Activated CD4-positive, alpha-beta T cell treated with anti-CD3 and anti-CD28 coated beads, Interleukin-2, amount 10 ng/mL, durations not matched to agents 24 days and 14 days (primary cell): ENCODE data around the gene KCNAB1. TPM values are rescaled to one million over a fixed set of nuclear protein-coding genes. Genes with fewer than 3 reads are reported as not detected.

Source experiments
- DNase-seq: peaks from one replicate; pipeline ENCODE4 v3.0.0; 2022
- H3K27ac Mint-ChIP-seq: one replicate; pipeline ENCODE4 v1.8.0; 2022; ENCODE audit warnings: mild to moderate bottlenecking, mixed read lengths
- H3K27me3 Mint-ChIP-seq: one replicate; pipeline ENCODE4 v1.8.0; 2022; ENCODE audit warnings: mixed read lengths
- H3K36me3 Mint-ChIP-seq: one replicate; pipeline ENCODE4 v1.8.0; 2022; ENCODE audit warnings: low read depth, mild to moderate bottlenecking, mixed read lengths
- H3K4me1 Mint-ChIP-seq: one replicate; pipeline ENCODE4 v1.8.0; 2021; ENCODE audit warnings: mixed read lengths
- H3K4me3 Mint-ChIP-seq: one replicate; pipeline ENCODE4 v1.8.0; 2022; ENCODE audit warnings: mild to moderate bottlenecking, moderate library complexity, mixed read lengths
- H3K9me3 Mint-ChIP-seq: one replicate; pipeline ENCODE4 v1.8.0; 2021; ENCODE audit warnings: mixed read lengths
- intact Hi-C: fragments of 100-400 bp; cut with micrococcal nuclease; formaldehyde crosslinking; loops from one replicate; pipeline ENCODE4 v1.15.1; 2023
- total RNA-seq: library from RNA; stranded (reverse); gene quantifications from 2 replicates; pipeline ENCODE4 v1.2.3, GENCODE V29; 2022

The KCNAB1 gene
- total RNA-seq, 1 donor from 2014 or later = not detected

- no peak overlapping the region for H3K27ac Mint-ChIP-seq
- H3K27me3 Mint-ChIP-seq = peaks cover 52% of the 10 kb centered on the region
- no peak for DNase-seq
- intact Hi-C loops = no loop called here
- no peaks in the 10 kb centered on the region for H3K36me3 Mint-ChIP-seq
- H3K4me1 Mint-ChIP-seq = no peaks in the 10 kb centered on the region
- H3K4me3 Mint-ChIP-seq = no peak overlapping the region
- no peaks in the 10 kb centered on the region for H3K9me3 Mint-ChIP-seq
These were observed 349.1 kb downstream of the KCNAB1 start for GRCh38 chr3:156469456-156469855.

GRCh38 chr3:156471431-156471830 lies 351.1 kb downstream of the KCNAB1 start:
- H3K9me3 Mint-ChIP-seq = no peaks in the 10 kb centered on the region
- no peaks in the 10 kb centered on the region for H3K36me3 Mint-ChIP-seq
- H3K4me1 Mint-ChIP-seq = peaks cover 2% of the 10 kb centered on the region
- H3K4me3 Mint-ChIP-seq = no peak overlapping the region
- intact Hi-C loops = no loop called here
- peaks cover 51% of the 10 kb centered on the region for H3K27me3 Mint-ChIP-seq
- H3K27ac Mint-ChIP-seq = no peak overlapping the region
- no peak for DNase-seq

GRCh38 chr3:156472150-156472549 lies 351.8 kb downstream of the KCNAB1 start:
- DNase-seq = peak; percentile 67
- H3K27me3 Mint-ChIP-seq = peaks cover 55% of the 10 kb centered on the region
- H3K4me1 Mint-ChIP-seq = peaks cover 2% of the 10 kb centered on the region
- H3K4me3 Mint-ChIP-seq = no peak overlapping the region
- H3K9me3 Mint-ChIP-seq = no peaks in the 10 kb centered on the region
- no peaks in the 10 kb centered on the region for H3K36me3 Mint-ChIP-seq
- no peak overlapping the region for H3K27ac Mint-ChIP-seq
- intact Hi-C loops = loop anchor here (1.0 kb wide), 1 partner anchor 37 kb away; no protein-coding TSS in a partner anchor

- DNase-seq = no peak
- peaks cover 2% of the 10 kb centered on the region for H3K4me1 Mint-ChIP-seq
- intact Hi-C loops = loop anchor here (1.0 kb wide), 1 partner anchor 37 kb away; no protein-coding TSS in a partner anchor
- H3K36me3 Mint-ChIP-seq = no peaks in the 10 kb centered on the region
- no peak overlapping the region for H3K27ac Mint-ChIP-seq
- H3K4me3 Mint-ChIP-seq = no peak overlapping the region
- H3K27me3 Mint-ChIP-seq = peaks cover 55% of the 10 kb centered on the region
- no peaks in the 10 kb centered on the region for H3K9me3 Mint-ChIP-seq
These were observed 352.3 kb downstream of the KCNAB1 start for GRCh38 chr3:156472684-156473083.

- intact Hi-C loops = no loop called here
- Mint-ChIP-seq H3K9me3 (no peaks in the 10 kb centered on the region), H3K27ac (no peak overlapping the region), H3K4me3 (no peak overlapping the region), H3K36me3 (no peaks in the 10 kb centered on the region), H3K27me3 (peaks cover 53% of the 10 kb centered on the region), H3K4me1 (peaks cover 2% of the 10 kb centered on the region)
- no peak for DNase-seq
These were observed 353.0 kb downstream of the KCNAB1 start for GRCh38 chr3:156473341-156473740.

GRCh38 chr3:156474560-156475389 lies 354.4 kb downstream of the KCNAB1 start:
- no peak overlapping the region for H3K27ac Mint-ChIP-seq
- no peaks in the 10 kb centered on the region for H3K9me3 Mint-ChIP-seq
- intact Hi-C loops = no loop called here
- no peak overlapping the region for H3K4me3 Mint-ChIP-seq
- H3K27me3 Mint-ChIP-seq = peaks cover 57% of the 10 kb centered on the region
- DNase-seq = peak; percentile 62
- peaks cover 2% of the 10 kb centered on the region for H3K4me1 Mint-ChIP-seq
- no peaks in the 10 kb centered on the region for H3K36me3 Mint-ChIP-seq

GRCh38 chr3:156477323-156477722 lies 356.9 kb downstream of the KCNAB1 start:
- H3K27me3 Mint-ChIP-seq = peaks cover 43% of the 10 kb centered on the region
- no peak overlapping the region for H3K27ac Mint-ChIP-seq
- H3K4me1 Mint-ChIP-seq = peaks cover 11% of the 10 kb centered on the region
- H3K36me3 Mint-ChIP-seq = no peaks in the 10 kb centered on the region
- intact Hi-C loops = no loop called here
- no peak for DNase-seq
- no peak overlapping the region for H3K4me3 Mint-ChIP-seq
- H3K9me3 Mint-ChIP-seq = no peaks in the 10 kb centered on the region

GRCh38 chr3:156478891-156479290 lies 358.5 kb downstream of the KCNAB1 start:
- Mint-ChIP-seq H3K36me3 (no peaks in the 10 kb centered on the region), H3K4me1 (peaks cover 22% of the 10 kb centered on the region), H3K4me3 (no peak overlapping the region), H3K27me3 (peaks cover 39% of the 10 kb centered on the region), H3K27ac (no peak overlapping the region), H3K9me3 (no peaks in the 10 kb centered on the region)
- DNase-seq = no peak
- intact Hi-C loops = no loop called here

- no peak overlapping the region for H3K4me3 Mint-ChIP-seq
- DNase-seq = no peak
- no peaks in the 10 kb centered on the region for H3K9me3 Mint-ChIP-seq
- H3K36me3 Mint-ChIP-seq = no peaks in the 10 kb centered on the region
- H3K4me1 Mint-ChIP-seq = peaks cover 29% of the 10 kb centered on the region
- H3K27ac Mint-ChIP-seq = no peak overlapping the region
- intact Hi-C loops = loop anchor here (5.0 kb wide), 5 partner anchors 43 to 683 kb away; partner anchors contain the start of gene CCNL1
- peaks cover 33% of the 10 kb centered on the region for H3K27me3 Mint-ChIP-seq
These were observed 359.2 kb downstream of the KCNAB1 start for GRCh38 chr3:156479604-156480003.

- H3K36me3 Mint-ChIP-seq = no peaks in the 10 kb centered on the region
- peaks cover 30% of the 10 kb centered on the region for H3K4me1 Mint-ChIP-seq
- H3K27ac Mint-ChIP-seq = no peak overlapping the region
- intact Hi-C loops = loop anchor here (5.0 kb wide), 5 partner anchors 41 to 681 kb away; partner anchors contain the start of gene CCNL1
- H3K27me3 Mint-ChIP-seq = peaks cover 27% of the 10 kb centered on the region
- no peak for DNase-seq
- H3K9me3 Mint-ChIP-seq = no peaks in the 10 kb centered on the region
- H3K4me3 Mint-ChIP-seq = no peak overlapping the region
These were observed 360.6 kb downstream of the KCNAB1 start for GRCh38 chr3:156480949-156481348.

- Mint-ChIP-seq H3K27ac (peak overlapping the region; percentile 71), H3K4me1 (peaks cover 32% of the 10 kb centered on the region), H3K36me3 (no peaks in the 10 kb centered on the region), H3K27me3 (peaks cover 18% of the 10 kb centered on the region), H3K4me3 (peak overlapping the region; percentile 19), H3K9me3 (no peaks in the 10 kb centered on the region)
- DNase-seq = no peak
- intact Hi-C loops = loop anchor here (1.0 to 5.0 kb wide), 9 partner anchors 39 to 692 kb away; partner anchors contain the start of genes CCNL1, SSR3 and TIPARP
These were observed 362.6 kb downstream of the KCNAB1 start for GRCh38 chr3:156483002-156483401.

- peak overlapping the region; percentile 87 for H3K27ac Mint-ChIP-seq
- H3K27me3 Mint-ChIP-seq = peaks cover 16% of the 10 kb centered on the region
- no peaks in the 10 kb centered on the region for H3K36me3 Mint-ChIP-seq
- intact Hi-C loops = loop anchor here (1.0 to 5.0 kb wide), 9 partner anchors 39 to 692 kb away; partner anchors contain the start of genes CCNL1, SSR3 and TIPARP
- peak overlapping the region; percentile 81 for H3K4me3 Mint-ChIP-seq
- DNase-seq = peak; percentile 79
- peaks cover 32% of the 10 kb centered on the region for H3K4me1 Mint-ChIP-seq
- H3K9me3 Mint-ChIP-seq = no peaks in the 10 kb centered on the region
These were observed 363.0 kb downstream of the KCNAB1 start for GRCh38 chr3:156483426-156483825.

- H3K36me3 Mint-ChIP-seq = no peaks in the 10 kb centered on the region
- no peaks in the 10 kb centered on the region for H3K9me3 Mint-ChIP-seq
- peak overlapping the region; percentile 81 for H3K4me3 Mint-ChIP-seq
- intact Hi-C loops = loop anchor here (1.0 to 5.0 kb wide), 10 partner anchors 25 to 691 kb away; partner anchors contain the start of genes CCNL1, SSR3 and TIPARP
- peak overlapping the region; percentile 87 for H3K27ac Mint-ChIP-seq
- DNase-seq = peak; percentile 87
- peaks cover 32% of the 10 kb centered on the region for H3K4me1 Mint-ChIP-seq
- H3K27me3 Mint-ChIP-seq = peaks cover 8% of the 10 kb centered on the region
These were observed 363.8 kb downstream of the KCNAB1 start for GRCh38 chr3:156483961-156484787.
